Kidney (tissue), 14 donors: ENCODE measurements around the gene KIF16B. TPM values are rescaled to one million over a fixed set of nuclear protein-coding genes. Genes with fewer than 3 reads are reported as not detected.
A peak's percentile ranks its signal among the peaks of the same experiment; 100 is the strongest.

Source experiments
- DNase-seq, 5 donors: peaks; one replicate each; pipeline ENCODE4 v3.0.0-alpha.2; 2013 to 2020
- FAIRE-seq: peaks from 2 replicates; lab custom pipeline; 2012; peaks lifted over from hg19 to GRCh38; lab: Jason Lieb, UNC
- H3K27ac ChIP-seq, 2 donors: one replicate each; pipeline ENCODE4 v1.7.0; 2013; ENCODE audit warnings: low read depth in 2 of 2, low read length in 2 of 2, inconsistent platforms in 1 of 2
- H3K27me3 ChIP-seq: one replicate; pipeline ENCODE4 v1.7.1; 2013; ENCODE audit warnings: low read length, inconsistent platforms; ENCODE audit not compliant: control insufficient read depth, insufficient read depth
- H3K36me3 ChIP-seq, 3 donors: one replicate each; pipeline versions ENCODE4 v1.7.0 to v1.7.1; 2013; ENCODE audit warnings: low read length in 3 of 3, control low read depth in 1 of 3, inconsistent platforms in 1 of 3; ENCODE audit not compliant: insufficient read depth in 3 of 3, control insufficient read depth in 2 of 3
- H3K4me1 ChIP-seq, 3 donors: one replicate each; pipeline versions ENCODE4 v1.7.0 to v1.7.1; 2013; ENCODE audit warnings: low read length in 3 of 3, inconsistent platforms in 1 of 3, low read depth in 1 of 3; ENCODE audit not compliant: control insufficient read depth in 2 of 3, insufficient read depth in 2 of 3
- H3K4me3 ChIP-seq, 3 donors: one replicate each; pipeline versions ENCODE4 v1.7.0 to v1.8.1; 2013; ENCODE audit warnings: low read length in 3 of 3, control low read depth in 1 of 3, inconsistent platforms in 1 of 3
- H3K9ac ChIP-seq, 3 donors: one replicate each; pipeline versions ENCODE4 v1.7.0 to v1.7.1; 2013; ENCODE audit warnings: low read length in 3 of 3, control low read depth in 1 of 3, inconsistent platforms in 1 of 3
- H3K9me3 ChIP-seq, 3 donors: one replicate each; pipeline versions ENCODE4 v1.7.0 to v1.7.1; 2013; ENCODE audit warnings: low read length in 3 of 3, control low read depth in 1 of 3, inconsistent platforms in 1 of 3; ENCODE audit not compliant: control insufficient read depth in 2 of 3, insufficient read depth in 1 of 3
- CTCF ChIP-seq: IDR thresholded peaks from 3 replicates; pipeline ENCODE4 v1.5.1; 2012; ENCODE audit warnings: mild to moderate bottlenecking, moderate library complexity, borderline replicate concordance; ENCODE audit not compliant: insufficient read depth; ENCODE audit errors: extremely low read depth
- intact Hi-C: fragments of 100-400 bp; cut with DNase I; formaldehyde crosslinking; loops from one replicate; pipeline ENCODE4 v1.11.1; 2022
- polyA plus RNA-seq: library from polyadenylated mRNA; stranded (reverse); fragments of 350-450 nt; fragmentation: Illumina TruSeq; extraction: RNeasy Lipid Tissue Mini Kit (QIAGEN cat#74804); gene quantifications from one replicate; pipeline ENCODE4 v1.2.3, GENCODE V29; 2014; ENCODE audit warnings: low read depth, low replicate concordance; ENCODE audit not compliant: insufficient read depth
- total RNA-seq: library from RNA; stranded (reverse); fragmentation: NEBNext Ultra II Directional; extraction: Animal tissue kit (Norgen Biotek cat#: 25700); gene quantifications from one replicate; pipeline ENCODE4 v1.2.1, GENCODE V29; 2021
- donor health status: control.
- donor health status: control.
- donor health status: control.
- donor health status: control.
- donor health status: control.
- donor health status: DM: yes; HTN: yes; CAD: no.
- donor health status: Normal renal cell carcinoma (clear cell type).

Gene KIF16B
- total and polyA plus RNA-seq, 2 donors from 2014 or later: 15.0 to 19.7 TPM

GRCh38 chr20:16472045-16472872, 101.0 kb downstream of the KIF16B start:
- H3K36me3 ChIP-seq: no peaks in the 10 kb centered on the region
- DNase-seq: no peak
- H3K9ac ChIP-seq: no peak overlapping the region
- no peak for TF ChIP-seq CTCF
- H3K27me3 ChIP-seq: no peaks in the 10 kb centered on the region
- H3K27ac ChIP-seq: no peak overlapping the region
- intact Hi-C loops: no loop called here
- H3K9me3 ChIP-seq: no peaks in the 10 kb centered on the region
- H3K4me3 ChIP-seq: no peak overlapping the region
- FAIRE-seq: no peak
- peaks cover 0 to 2% (median 0%) of the 10 kb centered on the region in 3 donors for H3K4me1 ChIP-seq

GRCh38 chr20:16469395-16469905, 103.8 kb downstream of the KIF16B start:
- no peaks in the 10 kb centered on the region for H3K4me1 ChIP-seq
- DNase-seq: no peak
- no peak overlapping the region for H3K9ac ChIP-seq
- intact Hi-C loops: no loop called here
- peak; percentile 64 for FAIRE-seq
- no peak overlapping the region for H3K4me3 ChIP-seq
- H3K27ac ChIP-seq: no peak overlapping the region
- H3K9me3 ChIP-seq: no peaks in the 10 kb centered on the region
- no peaks in the 10 kb centered on the region for H3K36me3 ChIP-seq
- no peak for TF ChIP-seq CTCF
- H3K27me3 ChIP-seq: no peaks in the 10 kb centered on the region

- DNase-seq (no peak), FAIRE-seq (no peak)
- Histone ChIP-seq H3K9ac (no peak overlapping the region), H3K4me3 (no peak overlapping the region), H3K4me1 (peaks cover 0 to 7% (median 0%) of the 10 kb centered on the region in 3 donors), H3K27ac (no peak overlapping the region), H3K36me3 (no peaks in the 10 kb centered on the region), H3K27me3 (no peaks in the 10 kb centered on the region), H3K9me3 (no peaks in the 10 kb centered on the region)
- intact Hi-C loops: no loop called here
- no peak for TF ChIP-seq CTCF
Observed at GRCh38 chr20:16462711-16463110, 110.5 kb downstream of the KIF16B start.
